ENCODE measurements around the gene RNF182. TPM values are rescaled to one million over a fixed set of nuclear protein-coding genes. Genes with fewer than 3 reads are reported as not detected.

Gene RNF182
- total RNA-seq, 2 experiments from 2014 or later = 0.11 to 0.20 TPM

- intact Hi-C loops (cut with DNase I, micrococcal nuclease) = no loop called here
- Mint-ChIP-seq H3K9me3 (peaks cover 9% of the 10 kb centered on the region), H3K27me3 (peaks cover 46% of the 10 kb centered on the region), H3K36me3 (ENCODE audit: low read depth) (no peaks in the 10 kb centered on the region), H3K4me1 (ENCODE audit: low read depth) (no peaks in the 10 kb centered on the region), H3K27ac (no peak overlapping the region), H3K4me3 (no peak overlapping the region)
- Histone ChIP-seq H3K9me3 (ENCODE audit: control insufficient read depth in 1 of 2, insufficient read depth in 1 of 2, low read length in 2 of 2) (peaks cover 3 to 4% of the 10 kb centered on the region in 2 experiments), H3K4me1 (ENCODE audit: insufficient read depth, low read length) (no peaks in the 10 kb centered on the region), H3K27ac (ENCODE audit: low read depth in 1 of 2, low read length in 2 of 2) (no peak overlapping the region), H3K4me3 (ENCODE audit: low read length) (no peak overlapping the region), H3K36me3 (ENCODE audit: insufficient read depth, low read length) (no peaks in the 10 kb centered on the region), H3K27me3 (ENCODE audit: control insufficient read depth in 1 of 2, insufficient read depth in 2 of 2, low read length in 2 of 2) (peaks cover 0 to 5% of the 10 kb centered on the region in 2 experiments)
- DNase-seq (no peak), ATAC-seq (ENCODE audit: poor library complexity) (no peak)
- CTCF ChIA-PET = no interaction called here
- POLR2A ChIA-PET = no interaction called here
- TF ChIP-seq CTCF (IDR thresholded peaks at IDR 0.05) = no peak
Observed at GRCh38 chr6:13946506-13946905, 21.8 kb downstream of the RNF182 start.

- H3K36me3 Mint-ChIP-seq (ENCODE audit: low read depth) = no peaks in the 10 kb centered on the region
- POLR2A ChIA-PET = no interaction called here
Observed at GRCh38 chr6:13947611-13948178, 22.9 kb downstream of the RNF182 start.

GRCh38 chr6:13952101-13952500, 27.3 kb downstream of the RNF182 start:
- no peak for ATAC-seq (ENCODE audit: poor library complexity)
- CTCF ChIA-PET = no interaction called here
- intact Hi-C loops (cut with DNase I, micrococcal nuclease) = no loop called here

More at GRCh38 chr6:13947611-13948178, 22.9 kb downstream of the RNF182 start:
- DNase-seq (no peak), ATAC-seq (ENCODE audit: poor library complexity) (no peak)
- Mint-ChIP-seq H3K27ac (no peak overlapping the region), H3K4me3 (no peak overlapping the region), H3K4me1 (ENCODE audit: low read depth) (no peaks in the 10 kb centered on the region), H3K9me3 (peaks cover 7% of the 10 kb centered on the region), H3K27me3 (peaks cover 43% of the 10 kb centered on the region)
- H3K9me3 ChIP-seq (ENCODE audit: control insufficient read depth in 1 of 2, insufficient read depth in 1 of 2, low read length in 2 of 2) = peaks cover 0 to 4% of the 10 kb centered on the region in 2 experiments
- H3K4me1 ChIP-seq (ENCODE audit: insufficient read depth, low read length) = no peaks in the 10 kb centered on the region
- TF ChIP-seq CTCF (IDR thresholded peaks at IDR 0.05) = no peak
- no peak overlapping the region for H3K4me3 ChIP-seq (ENCODE audit: low read length)
- no peak overlapping the region for H3K27ac ChIP-seq (ENCODE audit: low read depth in 1 of 2, low read length in 2 of 2)
- CTCF ChIA-PET = interaction anchor here (1.1 kb wide), 1 partner anchor 12 kb away, joined by 3 read pairs; no protein-coding TSS in a partner anchor
- no peaks in the 10 kb centered on the region for H3K36me3 ChIP-seq (ENCODE audit: insufficient read depth, low read length)
- peaks cover 0 to 5% of the 10 kb centered on the region in 2 experiments for H3K27me3 ChIP-seq (ENCODE audit: control insufficient read depth in 1 of 2, insufficient read depth in 2 of 2, low read length in 2 of 2)
- intact Hi-C loops (cut with DNase I, micrococcal nuclease) = no loop called here

More at GRCh38 chr6:13952101-13952500, 27.3 kb downstream of the RNF182 start:
- Histone ChIP-seq H3K27me3 (ENCODE audit: control insufficient read depth in 1 of 2, insufficient read depth in 2 of 2, low read length in 2 of 2) (peaks cover 0 to 4% of the 10 kb centered on the region in 2 experiments), H3K27ac (ENCODE audit: low read depth in 1 of 2, low read length in 2 of 2) (no peak overlapping the region), H3K4me1 (ENCODE audit: insufficient read depth, low read length) (no peaks in the 10 kb centered on the region), H3K4me3 (ENCODE audit: low read length) (no peak overlapping the region), H3K9me3 (ENCODE audit: control insufficient read depth in 1 of 2, insufficient read depth in 1 of 2, low read length in 2 of 2) (peaks cover 0 to 4% of the 10 kb centered on the region in 2 experiments), H3K36me3 (ENCODE audit: insufficient read depth, low read length) (no peaks in the 10 kb centered on the region)
- Mint-ChIP-seq H3K9me3 (peaks cover 4% of the 10 kb centered on the region), H3K36me3 (ENCODE audit: low read depth) (no peaks in the 10 kb centered on the region), H3K4me1 (ENCODE audit: low read depth) (no peaks in the 10 kb centered on the region), H3K27ac (no peak overlapping the region), H3K4me3 (no peak overlapping the region), H3K27me3 (peaks cover 20% of the 10 kb centered on the region)
- no peak for TF ChIP-seq CTCF (IDR thresholded peaks at IDR 0.05)
- POLR2A ChIA-PET = no interaction called here
- no peak for DNase-seq

Data from CD4-positive, alpha-beta T cell (primary cell).